ENCODE results near the gene PRTFDC1. TPM values are rescaled to one million over a fixed set of nuclear protein-coding genes. Genes with fewer than 3 reads are reported as not detected.
"Not testable (repeated sequence)": the region's sequence is repeated elsewhere in the genome, so short reads cannot be mapped to it uniquely, and the experiment has no call there.

PRTFDC1 gene
- total RNA-seq, 1 experiment from 2014 or later, result not detected

- no TSS peak for BruUV-seq (replicated peaks)
- no peak for TF ChIP-seq CTCF (IDR thresholded peaks at IDR 0.05; ENCODE audit: unreplicated experiment)
- peak; percentile 24 for DNase-seq (ENCODE audit: unreplicated experiment)
- Mint-ChIP-seq H3K27ac (ENCODE audit: low read depth, unreplicated experiment) (no peak overlapping the region), H3K9me3 (ENCODE audit: unreplicated experiment) (no peaks in the 10 kb centered on the region), H3K27me3 (ENCODE audit: insufficient read depth, unreplicated experiment) (no peaks in the 10 kb centered on the region), H3K36me3 (ENCODE audit: insufficient read depth, unreplicated experiment) (no peaks in the 10 kb centered on the region), H3K4me3 (ENCODE audit: unreplicated experiment) (no peak overlapping the region), H3K4me1 (ENCODE audit: insufficient read depth, unreplicated experiment) (peaks cover 11% of the 10 kb centered on the region)
- ChIA-PET CTCF (interaction anchor here (0.7 to 1.9 kb wide), 4 partner anchors 26 to 233 kb away, joined by 3 to 6 read pairs (median 4); no protein-coding TSS in a partner anchor), POLR2A (interaction anchor here (3.4 kb wide), 1 partner anchor 9 kb away, joined by 14 read pairs; no protein-coding TSS in a partner anchor)
- intact Hi-C loops (cut with micrococcal nuclease), result no loop called here
Observed at GRCh38 chr10:24971374-24971773, 19.0 kb upstream of the PRTFDC1 start.

GRCh38 chr10:24969841-24970281 lies 17.5 kb upstream of the PRTFDC1 start:
- Mint-ChIP-seq H3K36me3 (ENCODE audit: insufficient read depth, unreplicated experiment) (no peaks in the 10 kb centered on the region), H3K4me3 (ENCODE audit: unreplicated experiment) (no peak overlapping the region), H3K27me3 (ENCODE audit: insufficient read depth, unreplicated experiment) (no peaks in the 10 kb centered on the region), H3K9me3 (ENCODE audit: unreplicated experiment) (no peaks in the 10 kb centered on the region), H3K27ac (ENCODE audit: low read depth, unreplicated experiment) (no peak overlapping the region), H3K4me1 (ENCODE audit: insufficient read depth, unreplicated experiment) (peaks cover 5% of the 10 kb centered on the region)
- BruUV-seq (replicated peaks), result no TSS peak
- TF ChIP-seq CTCF (IDR thresholded peaks at IDR 0.05; ENCODE audit: unreplicated experiment), result no peak
- DNase-seq (ENCODE audit: unreplicated experiment), result no peak
- ChIA-PET CTCF (interaction anchor here (0.6 to 1.9 kb wide), 5 partner anchors 11 to 228 kb away, joined by 3 to 6 read pairs (median 3); no protein-coding TSS in a partner anchor), POLR2A (interaction anchor here (3.4 kb wide), 1 partner anchor 7 kb away, joined by 14 read pairs; no protein-coding TSS in a partner anchor)
- intact Hi-C loops (cut with micrococcal nuclease), result no loop called here

GRCh38 chr10:24968951-24969350 lies 16.5 kb upstream of the PRTFDC1 start:
- H3K27me3 Mint-ChIP-seq (ENCODE audit: insufficient read depth, unreplicated experiment); H3K27ac Mint-ChIP-seq (ENCODE audit: low read depth, unreplicated experiment); BruUV-seq (replicated peaks); H3K9me3 Mint-ChIP-seq (ENCODE audit: unreplicated experiment); H3K4me3 Mint-ChIP-seq (ENCODE audit: unreplicated experiment); DNase-seq (ENCODE audit: unreplicated experiment); H3K4me1 Mint-ChIP-seq (ENCODE audit: insufficient read depth, unreplicated experiment); intact Hi-C loops (cut with micrococcal nuclease); H3K36me3 Mint-ChIP-seq (ENCODE audit: insufficient read depth, unreplicated experiment); POLR2A ChIA-PET: not testable (repeated sequence)
- CTCF ChIA-PET, result interaction anchor here (1.3 kb wide), 1 partner anchor 12 kb away, joined by 3 read pairs; no protein-coding TSS in a partner anchor

GRCh38 chr10:24968349-24968748 lies 15.9 kb upstream of the PRTFDC1 start:
- Mint-ChIP-seq H3K4me3 (ENCODE audit: unreplicated experiment) (no peak overlapping the region), H3K27me3 (ENCODE audit: insufficient read depth, unreplicated experiment) (no peaks in the 10 kb centered on the region), H3K27ac (ENCODE audit: low read depth, unreplicated experiment) (no peak overlapping the region), H3K9me3 (ENCODE audit: unreplicated experiment) (no peaks in the 10 kb centered on the region), H3K36me3 (ENCODE audit: insufficient read depth, unreplicated experiment) (no peaks in the 10 kb centered on the region), H3K4me1 (ENCODE audit: insufficient read depth, unreplicated experiment) (peaks cover 5% of the 10 kb centered on the region)
- POLR2A ChIA-PET, result no interaction called here
- intact Hi-C loops (cut with micrococcal nuclease), result no loop called here
- CTCF ChIA-PET, result interaction anchor here (0.7 kb wide), 1 partner anchor 23 kb away, joined by 5 read pairs; no protein-coding TSS in a partner anchor
- no peak for DNase-seq (ENCODE audit: unreplicated experiment)
- TF ChIP-seq CTCF (IDR thresholded peaks at IDR 0.05; ENCODE audit: unreplicated experiment), result no peak
- no TSS peak for BruUV-seq (replicated peaks)

All from MCF 10A (cell line).